GM19328 (cell line): ENCODE data around the gene RHEX.
"Not testable (repeated sequence)": the region's sequence is repeated elsewhere in the genome, so short reads cannot be mapped to it uniquely, and the experiment has no call there.

Experiments
- ATAC-seq: cut with Tn5 transposase; IDR thresholded peaks from one replicate; pipeline ENCODE4 v1.9.1; 2021; ENCODE audit warnings: mild to moderate bottlenecking, moderate library complexity; ENCODE audit not compliant: unreplicated experiment

Gene RHEX, protein sequence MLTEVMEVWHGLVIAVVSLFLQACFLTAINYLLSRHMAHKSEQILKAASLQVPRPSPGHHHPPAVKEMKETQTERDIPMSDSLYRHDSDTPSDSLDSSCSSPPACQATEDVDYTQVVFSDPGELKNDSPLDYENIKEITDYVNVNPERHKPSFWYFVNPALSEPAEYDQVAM

DNA sequence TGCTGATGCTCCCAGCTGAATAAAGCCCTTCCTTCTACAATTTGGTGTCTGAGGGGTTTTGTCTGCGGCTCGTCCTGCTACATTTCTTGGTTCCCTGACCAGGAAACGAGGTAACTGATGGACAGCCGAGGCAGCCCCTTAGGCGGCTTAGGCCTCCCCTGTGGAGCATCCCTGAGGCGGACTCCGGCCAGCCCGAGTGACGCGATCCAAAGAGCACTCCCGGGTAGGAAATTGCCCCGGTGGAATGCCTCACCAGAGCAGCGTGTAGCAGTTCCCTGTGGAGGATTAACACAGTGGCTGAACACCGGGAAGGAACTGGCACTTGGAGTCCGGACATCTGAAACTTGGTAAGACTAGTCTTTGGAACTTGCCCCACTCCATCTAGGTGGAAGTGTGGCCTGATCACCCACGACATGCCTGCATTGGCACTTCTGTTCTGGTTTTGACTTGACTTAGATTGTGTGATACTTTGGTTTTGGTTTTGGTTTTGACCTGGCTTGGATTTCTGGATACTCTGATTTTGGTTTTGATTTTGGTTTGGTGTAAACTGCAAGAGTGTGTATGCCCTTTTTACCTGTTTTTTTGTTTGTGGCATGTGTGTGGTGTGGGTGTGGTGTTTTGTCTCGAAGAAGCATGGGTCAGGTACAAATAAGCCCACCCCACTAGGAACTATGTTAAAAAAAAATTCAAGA lies at the start of gene RHEX:
TSS of gene RHEX (plus strand) at position 255 of the 692 bp plus-strand sequence. CDS start 44,656 bp downstream, outside the sequence.
- ATAC-seq: not testable (repeated sequence)

DNA sequence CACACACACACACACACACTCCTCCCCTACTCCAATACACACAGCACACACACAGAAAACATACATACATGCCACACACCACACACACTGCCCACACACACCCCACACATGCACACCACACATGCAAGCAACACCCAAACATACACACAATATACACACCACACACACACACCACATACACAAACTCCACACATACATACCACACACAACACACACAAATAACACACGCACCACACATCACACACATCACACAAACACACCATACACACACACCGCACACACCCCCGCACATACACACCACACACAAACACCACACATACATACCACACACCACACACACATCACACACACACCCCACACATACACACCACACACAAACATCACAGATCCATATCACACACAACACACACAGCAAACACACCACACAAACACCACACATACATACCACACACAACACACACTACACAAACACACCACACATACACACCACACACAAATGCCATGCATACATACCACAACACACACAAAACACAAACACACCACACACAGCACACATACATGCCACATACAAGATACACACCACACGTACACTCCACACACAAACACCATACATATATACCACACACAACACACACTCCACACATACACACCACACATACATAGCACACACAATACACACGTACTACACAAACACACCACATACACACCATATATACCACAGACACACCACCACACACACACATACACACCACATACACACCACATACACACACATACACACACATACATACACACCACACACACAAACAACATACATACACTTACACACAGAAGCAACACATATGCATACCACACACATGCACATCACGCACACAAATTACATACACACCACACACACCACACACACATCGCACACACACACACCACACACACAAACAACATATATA lies 48.8 kb upstream of the RHEX start:
- ATAC-seq: no peak

DNA sequence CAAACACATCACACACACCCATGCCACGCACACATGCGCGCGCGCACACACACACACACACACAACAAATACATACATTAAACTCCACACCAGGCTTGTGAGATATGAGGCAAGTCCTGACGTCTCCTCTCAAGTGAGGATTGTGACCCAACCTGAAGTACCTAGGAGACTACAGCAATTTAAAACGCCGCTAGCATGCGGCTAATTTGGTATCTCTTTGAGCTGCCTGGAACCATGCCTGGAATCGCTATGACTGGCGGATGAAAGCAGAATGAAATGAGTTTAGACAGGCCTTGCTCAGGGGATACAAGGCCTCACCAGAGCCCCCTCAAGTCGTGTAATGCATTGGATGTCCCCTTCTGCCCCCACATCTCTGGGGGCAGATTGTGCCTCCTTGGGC lies 48.1 kb upstream of the RHEX start:
- no peak for ATAC-seq

DNA sequence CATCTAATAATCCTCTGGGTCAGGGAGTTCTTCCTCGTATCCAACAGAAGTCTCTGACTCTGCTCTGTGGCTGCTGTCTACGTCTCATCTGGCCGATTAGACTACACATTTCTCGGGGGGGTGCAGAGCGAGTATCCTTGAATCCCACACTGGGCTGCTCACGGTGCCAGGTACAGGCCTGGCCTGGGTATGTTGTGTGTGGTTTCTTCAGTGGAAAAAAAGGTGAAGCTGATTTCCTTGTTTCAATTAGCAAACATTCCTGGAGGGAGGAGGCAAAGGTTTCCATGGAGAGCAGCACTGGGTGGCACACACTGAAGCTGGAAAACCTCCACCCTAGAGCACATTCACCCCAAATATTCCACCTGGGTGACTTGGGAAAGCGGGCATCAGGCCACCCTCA lies 47.7 kb upstream of the RHEX start:
- no peak for ATAC-seq

DNA sequence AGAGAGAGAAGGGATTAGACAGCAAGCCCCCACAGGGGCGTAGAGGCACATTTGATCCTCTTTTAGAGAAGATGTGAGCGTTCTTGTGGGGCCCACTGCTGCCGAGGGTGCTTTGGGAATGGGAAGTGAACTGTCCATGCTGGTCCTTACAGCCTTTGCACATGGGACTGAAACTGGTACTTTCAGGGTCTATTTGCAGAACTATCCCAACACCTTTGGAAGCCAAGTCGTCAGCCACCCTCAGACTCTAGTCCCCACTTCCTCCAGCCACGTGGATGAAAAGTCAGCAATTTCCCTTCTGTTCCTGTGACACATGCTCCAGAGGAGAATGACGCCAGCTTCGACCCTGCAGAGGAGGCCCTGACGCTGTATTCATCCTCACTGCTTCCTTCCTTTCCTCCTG lies 47.2 kb upstream of the RHEX start:
- ATAC-seq: no peak

DNA sequence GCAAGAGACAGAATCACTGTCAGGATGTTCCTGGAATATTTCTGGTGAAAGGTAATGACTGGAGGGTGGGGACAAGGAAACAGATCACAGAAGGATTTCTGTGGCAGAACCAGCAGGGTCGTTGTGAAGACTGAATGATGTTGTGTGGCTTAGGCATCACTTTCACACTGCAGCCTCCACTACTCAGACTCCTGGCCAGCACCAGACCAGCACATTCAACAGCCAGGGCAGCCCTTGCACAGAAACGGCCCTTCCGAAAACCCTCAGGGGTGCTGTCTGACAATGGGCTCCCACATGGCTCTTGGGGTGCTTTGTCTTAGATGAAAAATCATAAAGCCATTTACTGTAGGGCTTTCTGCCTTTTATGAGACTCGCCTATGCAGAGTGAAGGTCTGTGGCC lies 46.0 kb upstream of the RHEX start:
- ATAC-seq: no peak

DNA sequence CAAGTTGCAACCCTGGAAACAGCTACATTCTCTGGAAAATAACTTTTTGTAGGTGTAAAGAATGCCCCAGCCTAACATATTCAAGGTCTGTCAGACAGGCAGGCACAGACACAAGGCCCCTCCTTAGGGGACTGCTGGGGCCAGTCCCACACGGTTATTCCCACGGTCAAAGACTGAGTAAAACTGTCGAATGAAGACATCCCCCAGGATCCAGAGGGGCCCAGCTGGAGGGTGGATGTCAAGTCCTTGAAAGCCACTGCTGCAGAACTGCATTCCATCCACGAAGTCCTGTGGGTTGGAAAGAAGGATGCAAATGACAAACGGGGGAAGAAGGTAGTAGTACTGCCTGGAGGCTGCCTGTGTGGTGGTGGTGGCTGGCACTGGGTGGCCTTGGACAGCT lies 42.9 kb upstream of the RHEX start:
- no peak for ATAC-seq

DNA sequence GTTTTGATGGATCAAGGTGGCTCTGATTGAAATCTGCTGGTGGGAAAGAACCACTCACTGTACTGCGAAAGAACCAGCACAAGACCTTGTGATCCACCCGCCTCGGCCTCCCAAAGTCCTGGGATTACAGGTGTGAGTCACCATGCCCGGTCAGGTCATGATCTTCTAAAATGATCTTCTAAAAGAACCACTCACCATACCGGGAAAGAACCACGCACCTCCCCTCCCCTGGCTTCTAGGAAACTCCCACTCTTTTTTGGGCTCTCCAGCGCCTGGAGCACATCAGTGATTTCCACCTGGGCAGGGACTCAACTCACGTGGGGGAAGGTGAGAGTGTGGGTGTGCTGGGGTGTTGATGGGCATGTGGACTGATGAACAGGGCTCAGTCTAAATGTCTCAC lies 41.9 kb upstream of the RHEX start:
- no peak for ATAC-seq

DNA sequence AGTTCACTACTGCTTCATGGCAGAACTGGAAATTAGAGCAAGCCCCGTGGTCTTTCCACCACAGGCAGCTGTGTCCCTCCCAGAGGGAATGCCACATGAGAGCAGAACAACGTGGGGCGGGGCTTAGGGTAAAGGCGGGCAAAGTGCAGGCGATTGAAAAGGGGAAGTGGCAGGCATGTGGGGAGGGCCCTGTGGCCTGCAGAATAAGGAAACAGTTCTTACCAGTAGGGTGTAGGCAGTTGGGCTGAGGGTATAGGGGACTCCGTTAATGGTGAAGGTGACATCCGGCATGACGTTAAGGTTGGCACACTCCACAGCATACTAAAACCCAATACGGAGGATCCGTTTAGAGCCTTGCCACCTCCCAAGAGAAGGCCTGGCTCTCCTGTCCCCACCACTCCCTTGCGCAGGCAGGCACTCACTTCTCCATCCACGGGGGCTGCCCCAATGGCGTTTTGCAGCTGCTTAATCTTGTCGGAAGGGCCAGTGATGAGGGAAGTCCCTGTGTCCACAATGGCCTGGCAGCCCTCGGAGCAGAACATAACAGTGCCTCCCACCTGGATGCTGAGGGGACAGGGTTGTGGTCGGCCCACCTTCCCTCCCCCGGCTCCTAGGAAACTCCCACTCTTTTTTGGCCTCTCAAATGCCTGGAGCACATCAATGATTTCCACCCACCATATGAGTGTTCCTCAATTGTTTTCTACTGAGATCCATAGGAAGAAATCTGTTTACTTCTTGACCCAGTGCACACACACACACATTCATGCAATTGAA lies 40.7 kb upstream of the RHEX start:
- peak; percentile 92 for ATAC-seq

DNA sequence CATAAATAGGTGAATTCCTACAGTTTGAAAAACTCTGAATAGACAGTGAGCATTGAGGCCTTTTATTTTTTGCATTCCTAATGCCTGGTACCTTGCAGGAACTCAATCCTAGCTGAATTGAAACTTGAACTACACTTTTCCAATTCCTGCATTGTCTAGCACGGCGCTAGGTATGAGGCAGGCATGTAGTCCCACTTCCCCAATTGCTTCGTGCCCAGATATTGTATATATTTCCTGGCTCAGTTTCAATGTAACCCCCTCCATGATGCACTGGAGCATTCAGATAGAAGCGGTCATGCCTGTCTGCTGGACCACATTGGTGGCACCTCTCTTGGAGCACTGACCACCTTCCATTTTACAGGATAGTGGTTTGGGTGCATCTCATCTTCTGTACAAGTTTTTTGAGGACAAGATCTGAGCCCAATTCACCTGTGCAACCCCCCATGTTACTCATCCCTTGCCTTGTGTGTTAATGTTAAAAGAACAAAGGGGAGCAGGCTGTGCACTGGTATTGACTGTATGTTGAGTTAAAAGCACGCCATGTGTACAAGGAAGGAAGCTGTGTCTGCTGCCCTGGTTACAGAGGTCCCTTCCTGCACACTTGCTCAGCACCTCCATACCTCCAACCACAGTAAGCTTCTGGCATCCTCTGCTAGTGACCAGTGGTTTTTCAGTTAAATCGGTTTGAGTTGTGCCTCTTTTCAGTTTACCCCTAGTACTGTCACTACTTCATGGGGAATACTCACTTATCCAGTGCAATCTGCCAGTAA lies 39.8 kb upstream of the RHEX start:
- no peak for ATAC-seq

DNA sequence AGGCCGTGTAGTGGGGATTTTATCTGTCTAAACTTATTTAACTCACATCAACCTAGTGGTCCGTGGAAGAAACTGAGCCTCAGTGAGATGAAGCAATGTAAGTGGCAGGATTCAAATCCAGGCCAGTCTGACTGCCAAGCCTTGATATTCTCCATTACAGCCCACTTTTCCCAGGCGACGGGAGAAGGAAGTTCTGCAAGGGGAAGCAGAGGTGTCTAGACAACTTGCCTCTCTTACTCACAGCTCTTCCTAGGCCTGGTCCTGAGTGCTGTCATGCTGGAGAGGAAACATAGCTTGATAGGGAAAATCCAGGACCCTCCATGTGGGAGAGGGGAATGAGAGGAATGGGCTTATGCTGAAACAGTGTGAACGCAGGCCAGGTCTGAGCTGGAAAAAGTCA lies 38.4 kb upstream of the RHEX start:
- no peak for ATAC-seq

DNA sequence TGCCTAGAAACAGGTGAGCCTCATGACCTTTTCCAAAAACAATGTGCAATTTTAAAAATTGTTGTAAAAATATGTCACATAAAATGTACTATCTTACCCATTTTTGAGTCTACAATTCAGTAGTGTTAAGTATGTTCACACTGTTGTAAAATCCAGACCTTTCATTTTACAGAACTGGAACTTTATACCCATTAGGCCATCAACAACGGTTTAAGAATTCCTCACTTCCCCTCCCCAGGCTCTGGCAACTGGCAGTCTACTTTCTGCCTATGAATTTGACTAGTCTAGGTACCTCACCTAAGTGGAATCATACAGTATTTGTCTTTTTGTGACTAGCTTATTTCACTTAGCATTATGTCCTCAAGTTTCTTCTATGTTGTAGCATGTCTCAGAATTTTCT lies 37.9 kb upstream of the RHEX start:
- no peak for ATAC-seq

DNA sequence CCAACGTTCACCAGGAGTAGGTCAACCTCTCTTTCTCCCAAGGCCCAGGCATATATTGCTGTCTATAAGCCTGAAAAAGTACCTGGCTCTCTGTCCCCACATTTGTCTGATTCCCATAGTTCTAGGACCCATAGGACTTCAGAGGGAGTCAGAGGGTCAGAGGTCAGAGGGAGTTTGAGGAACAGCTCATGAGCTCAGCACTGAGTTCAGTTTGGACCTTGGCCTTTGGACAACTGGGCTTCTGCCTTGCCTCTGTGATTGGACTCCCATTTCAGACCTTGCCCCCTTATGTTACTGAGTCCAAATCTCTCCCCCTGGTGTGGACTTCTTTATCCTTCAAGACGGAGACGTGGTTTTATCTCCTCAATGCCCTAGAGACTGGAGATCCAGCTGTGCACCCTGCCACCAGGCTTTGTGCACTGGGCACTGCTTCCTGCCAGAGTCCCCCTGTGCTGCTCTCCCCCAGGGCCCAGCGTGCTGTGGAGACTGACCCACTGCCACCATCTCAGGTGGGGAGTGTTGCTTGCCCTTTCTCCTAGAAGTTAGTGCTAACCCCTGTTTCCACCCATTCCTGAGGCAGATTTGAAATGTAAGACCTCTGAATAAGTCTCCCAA lies 32.5 kb upstream of the RHEX start:
- ATAC-seq: no peak

DNA sequence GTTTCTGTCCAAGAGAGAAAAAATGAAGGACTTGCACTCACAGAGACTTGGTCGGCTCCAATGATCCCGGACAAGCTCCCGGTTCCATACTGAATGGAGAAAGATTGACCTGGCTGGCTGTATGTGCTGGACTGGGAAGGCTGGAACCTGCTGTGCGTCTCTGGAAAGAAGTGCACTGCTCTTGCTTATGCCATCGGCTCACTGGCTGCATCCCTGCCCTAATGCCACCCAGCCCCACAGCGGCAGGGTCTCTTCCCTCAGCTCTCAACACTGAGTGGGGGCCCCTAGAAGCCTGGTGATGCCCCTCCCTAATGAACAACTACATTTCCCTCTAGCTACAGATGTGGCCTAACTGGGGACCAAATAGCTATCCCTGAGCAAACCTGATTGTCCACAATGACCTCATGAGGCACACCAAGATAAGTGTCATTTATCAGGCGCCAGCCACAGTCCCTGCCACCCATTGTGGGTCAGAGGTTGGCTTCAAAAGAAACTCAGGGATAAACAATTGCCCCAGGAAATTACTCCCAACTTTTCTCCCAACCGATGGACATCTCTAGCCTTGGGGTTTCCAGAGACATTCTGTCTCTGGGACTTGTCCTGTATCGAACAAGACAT lies 31.9 kb upstream of the RHEX start:
- no peak for ATAC-seq

DNA sequence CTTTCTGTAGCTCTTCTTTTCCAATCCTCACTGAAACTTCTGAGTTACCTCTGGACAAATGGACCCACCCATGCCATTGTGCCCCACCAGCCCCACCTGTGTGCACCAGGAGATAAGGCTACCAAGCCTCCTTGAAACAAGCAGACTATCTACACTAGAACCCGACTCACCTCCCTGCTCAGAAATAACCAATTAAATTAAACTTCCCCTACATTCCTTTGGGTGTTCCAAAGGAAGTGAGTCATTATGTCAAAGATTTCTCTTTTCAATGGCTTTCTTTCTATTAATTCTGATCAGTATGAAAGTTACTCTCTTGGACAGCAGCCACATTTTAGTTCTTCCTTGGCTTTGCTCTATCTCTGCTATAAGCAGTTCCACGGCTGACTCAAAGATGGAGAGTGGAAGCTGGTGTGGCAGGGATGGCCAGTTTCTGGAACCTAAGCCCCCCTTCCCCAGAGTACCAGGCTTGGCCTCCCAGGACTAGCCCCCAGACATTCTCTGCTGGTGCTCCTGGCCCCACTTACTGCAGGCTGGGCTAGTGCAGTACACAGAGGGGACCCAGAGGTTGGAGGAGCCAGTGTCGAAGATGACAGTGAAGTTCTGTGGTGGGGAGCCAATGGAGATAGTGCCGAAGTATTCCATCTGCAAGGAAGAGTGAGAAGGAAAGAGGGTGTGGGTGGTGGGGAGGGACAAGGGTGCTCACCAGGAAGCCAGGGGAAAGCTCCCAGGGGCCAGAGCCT lies 31.2 kb upstream of the RHEX start:
- ATAC-seq: no peak

DNA sequence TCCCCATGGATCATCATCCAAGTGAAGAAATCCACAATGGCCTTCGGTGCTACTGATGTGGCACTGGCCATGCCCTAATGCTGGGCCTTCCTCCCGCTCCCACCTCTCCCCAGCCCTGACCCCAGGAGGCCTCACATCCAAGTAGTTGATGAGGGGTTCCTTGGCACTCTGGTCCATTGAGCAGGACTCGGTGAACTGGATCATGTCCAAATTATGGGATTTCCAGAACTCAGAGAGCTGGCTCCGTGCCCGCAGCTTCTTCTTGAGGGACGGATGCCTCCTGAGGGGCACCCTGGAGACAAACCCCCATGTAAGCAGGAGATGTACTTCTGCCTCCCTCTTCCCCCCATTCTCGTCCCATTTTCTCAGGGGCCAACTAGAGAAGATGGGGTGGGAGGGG lies 30.2 kb upstream of the RHEX start:
- no peak for ATAC-seq

DNA sequence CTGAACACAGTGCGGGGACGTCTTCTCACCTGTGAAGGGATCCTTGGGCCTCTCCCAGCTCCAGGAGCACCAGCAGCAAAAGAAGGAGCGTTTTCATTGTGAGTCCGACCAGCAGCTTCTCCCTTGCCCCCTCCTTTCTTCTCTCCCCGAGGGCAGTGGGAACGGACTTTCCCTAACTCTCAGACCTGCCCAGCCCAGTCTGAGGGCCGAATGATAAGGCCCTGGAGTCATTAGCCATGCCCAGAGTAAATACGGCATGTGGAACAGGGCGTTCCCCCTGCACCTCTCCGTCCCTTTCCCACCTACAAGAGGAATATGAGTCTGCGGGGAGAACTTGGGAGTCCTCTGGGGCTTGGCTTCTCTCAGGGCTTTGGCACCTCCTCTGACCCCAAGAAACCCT lies 29.3 kb upstream of the RHEX start, which contains the start of gene CTSE:
TSS of gene CTSE (minus strand) at position 201 of the 400 bp plus-strand sequence. CDS start at position 97, 104 bp downstream.
- ATAC-seq: no peak

DNA sequence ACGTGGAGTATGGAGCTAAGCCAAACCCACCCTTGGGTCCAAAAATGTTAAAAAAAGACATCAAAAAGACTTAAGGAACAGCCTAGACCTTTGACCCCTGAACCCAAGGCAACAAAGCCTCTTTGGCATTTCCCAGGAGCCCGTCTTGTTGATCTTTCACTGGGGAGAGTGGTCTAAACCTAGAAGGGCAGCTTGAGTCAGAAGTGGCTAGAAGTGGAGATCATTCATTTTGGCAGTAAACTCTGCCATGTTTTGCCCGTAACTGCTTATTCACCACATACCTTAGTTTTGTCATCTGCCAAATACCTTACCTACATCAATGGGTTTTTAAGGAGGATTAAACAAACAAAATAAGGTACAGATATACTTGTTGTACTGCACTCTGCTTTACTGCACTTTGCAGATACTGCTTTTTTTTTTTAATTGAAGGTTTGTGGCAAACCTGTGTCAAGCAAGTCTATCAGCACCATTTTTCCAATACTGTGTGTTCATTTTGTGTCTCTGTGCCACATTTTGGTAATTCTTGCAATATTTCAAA lies 27.6 kb upstream of the RHEX start:
- no peak for ATAC-seq
